Caco-2 (cell line): ENCODE results near the gene PPME1. TPM values are rescaled to one million over a fixed set of nuclear protein-coding genes. Genes with fewer than 3 reads are reported as not detected.

Experiments used
- BruUV-seq: library from RNA; stranded (reverse); fragments of 400-500 nt; replicated peaks from 2 replicates; lab custom pipeline; 2021; lab: Mats Ljungman, UMichigan
- CTCF ChIA-PET: fragments of 300-600 bp; sonication (Branson Sonifier 250); formaldehyde crosslinking; loops from one replicate; lab custom pipeline; 2022; ENCODE audit warnings: antibody characterized with exemption; lab: Charles Lee
- POLR2A ChIA-PET: fragments of 300-600 bp; sonication (Branson Sonifier 250); formaldehyde crosslinking; loops from one replicate; lab custom pipeline; 2022; ENCODE audit warnings: antibody characterized with exemption; lab: Charles Lee
- DNase-seq, 2 experiments: peaks; one replicate each; pipeline versions ENCODE4 v3.0.0 to v3.0.0-alpha.2; 2020 to 2022
- H3K27me3 ChIP-seq: replicated peaks from 2 replicates; pipeline ENCODE4 v1.6.0; 2011; ENCODE audit warnings: low read length; ENCODE audit not compliant: control insufficient read depth, insufficient read depth
- H3K36me3 ChIP-seq: 2 replicates; pipeline ENCODE4 v1.5.1; 2011; ENCODE audit warnings: low read length; ENCODE audit not compliant: control insufficient read depth, insufficient read depth
- H3K4me1 ChIP-seq: fragments of 250-450 bp; sonication (Bioruptor Pico); 2 replicates; pipeline ENCODE4 v1.5.1; 2020; ENCODE audit warnings: mild to moderate bottlenecking
- H3K4me3 ChIP-seq: 2 replicates; pipeline ENCODE4 v1.5.1; 2011; ENCODE audit warnings: low read depth, mild to moderate bottlenecking, control low read depth, low read length
- H3K9me3 ChIP-seq: fragments of 250-450 bp; sonication (Bioruptor Pico); 2 replicates; pipeline ENCODE4 v1.5.1; 2020; ENCODE audit warnings: mild to moderate bottlenecking, moderate library complexity
- H3K27ac Mint-ChIP-seq: one replicate; pipeline ENCODE4 v1.8.0; 2022; ENCODE audit warnings: mixed read lengths; ENCODE audit not compliant: unreplicated experiment
- H3K27me3 Mint-ChIP-seq: one replicate; pipeline ENCODE4 v1.8.0; 2022; ENCODE audit warnings: mixed read lengths; ENCODE audit not compliant: insufficient read depth, unreplicated experiment
- H3K36me3 Mint-ChIP-seq: one replicate; pipeline ENCODE4 v1.8.0; 2022; ENCODE audit warnings: mild to moderate bottlenecking, mixed read lengths; ENCODE audit not compliant: insufficient read depth, unreplicated experiment
- H3K4me1 Mint-ChIP-seq: one replicate; pipeline ENCODE4 v1.8.0; 2022; ENCODE audit warnings: low read depth, mixed read lengths; ENCODE audit not compliant: unreplicated experiment
- H3K4me3 Mint-ChIP-seq: one replicate; pipeline ENCODE4 v1.8.0; 2022; ENCODE audit warnings: mild to moderate bottlenecking, moderate library complexity, mixed read lengths; ENCODE audit not compliant: unreplicated experiment
- H3K9me3 Mint-ChIP-seq: one replicate; pipeline ENCODE4 v1.8.0; 2022; ENCODE audit warnings: mixed read lengths; ENCODE audit not compliant: unreplicated experiment
- CTCF ChIP-seq, 2 experiments: fragments of 200-600 bp in 1 of 2; IDR thresholded peaks; 1 replicate in 1 of 2; 2 replicates in 1 of 2; pipeline versions ENCODE4 v1.5.1 to v1.8.0; 2011 to 2022; ENCODE audit warnings: antibody characterized with exemption in 1 of 2, control low read depth in 1 of 2, inconsistent platforms in 1 of 2, low read depth in 1 of 2, low read length in 1 of 2, mild to moderate bottlenecking in 1 of 2, moderate library complexity in 1 of 2; ENCODE audit not compliant: insufficient read depth in 1 of 2, severe bottlenecking in 1 of 2, unreplicated experiment in 1 of 2
- intact Hi-C: fragments of 100-400 bp; cut with micrococcal nuclease; formaldehyde crosslinking; loops from one replicate; pipeline ENCODE4 v1.10.0; 2022; ENCODE audit not compliant: unreplicated experiment
- total RNA-seq: library from RNA; stranded (reverse); gene quantifications from 2 replicates; pipeline ENCODE4 v1.2.3, GENCODE V29; 2022

The PPME1 gene
- total RNA-seq, 1 experiment from 2014 or later, result 109 TPM

GRCh38 chr11:74235121-74235520, 64.0 kb downstream of the PPME1 start:
- BruUV-seq, result no TSS peak
- CTCF ChIA-PET, result no interaction called here
- Histone ChIP-seq H3K9me3 (no peaks in the 10 kb centered on the region), H3K4me3 (no peak overlapping the region), H3K4me1 (no peaks in the 10 kb centered on the region), H3K36me3 (peaks cover 3% of the 10 kb centered on the region; the same call in 1 of the 2 replicates), H3K27me3 (no peaks in the 10 kb centered on the region)
- TF ChIP-seq CTCF (IDR thresholded peaks at IDR 0.05; ENCODE audit: insufficient read depth in 1 of 2, low read depth in 1 of 2, low read length in 1 of 2, severe bottlenecking in 1 of 2, unreplicated experiment in 1 of 2), result no peak
- POLR2A ChIA-PET, result no interaction called here
- Mint-ChIP-seq H3K4me3 (no peak overlapping the region), H3K27ac (no peak overlapping the region), H3K27me3 (no peaks in the 10 kb centered on the region), H3K9me3 (no peaks in the 10 kb centered on the region), H3K36me3 (peaks cover 27% of the 10 kb centered on the region), H3K4me1 (no peaks in the 10 kb centered on the region)
- DNase-seq, result no peak
- intact Hi-C loops, result no loop called here

GRCh38 chr11:74237541-74237940, 66.5 kb downstream of the PPME1 start:
- POLR2A ChIA-PET, result no interaction called here
- no peak overlapping the region for H3K27ac Mint-ChIP-seq
- H3K4me1 Mint-ChIP-seq, result no peaks in the 10 kb centered on the region
- no TSS peak for BruUV-seq
- no peaks in the 10 kb centered on the region for H3K9me3 ChIP-seq
- CTCF ChIA-PET, result interaction anchor here (0.7 kb wide), 2 partner anchors 57 to 153 kb away, joined by 3 to 4 read pairs; no protein-coding TSS in a partner anchor
- H3K36me3 Mint-ChIP-seq, result peaks cover 33% of the 10 kb centered on the region
- DNase-seq, result no peak
- H3K36me3 ChIP-seq, result peaks cover 4% of the 10 kb centered on the region; the same call in 1 of the 2 replicates
- intact Hi-C loops, result no loop called here
- no peaks in the 10 kb centered on the region for H3K27me3 ChIP-seq
- no peak overlapping the region for H3K4me3 ChIP-seq
- no peak overlapping the region for H3K4me3 Mint-ChIP-seq
- H3K27me3 Mint-ChIP-seq, result no peaks in the 10 kb centered on the region
- H3K4me1 ChIP-seq, result no peaks in the 10 kb centered on the region
- H3K9me3 Mint-ChIP-seq, result no peaks in the 10 kb centered on the region
- TF ChIP-seq CTCF (IDR thresholded peaks at IDR 0.05; ENCODE audit: insufficient read depth in 1 of 2, low read depth in 1 of 2, low read length in 1 of 2, severe bottlenecking in 1 of 2, unreplicated experiment in 1 of 2), result no peak

GRCh38 chr11:74238243-74238642, 67.2 kb downstream of the PPME1 start:
- BruUV-seq, result no TSS peak
- Histone ChIP-seq H3K4me3 (no peak overlapping the region), H3K9me3 (no peaks in the 10 kb centered on the region), H3K4me1 (no peaks in the 10 kb centered on the region), H3K27me3 (no peaks in the 10 kb centered on the region), H3K36me3 (peaks cover 4% of the 10 kb centered on the region; the same call in 1 of the 2 replicates)
- TF ChIP-seq CTCF (IDR thresholded peaks at IDR 0.05; ENCODE audit: insufficient read depth in 1 of 2, low read depth in 1 of 2, low read length in 1 of 2, severe bottlenecking in 1 of 2, unreplicated experiment in 1 of 2), result no peak
- Mint-ChIP-seq H3K9me3 (no peaks in the 10 kb centered on the region), H3K27ac (no peak overlapping the region), H3K27me3 (no peaks in the 10 kb centered on the region), H3K4me1 (no peaks in the 10 kb centered on the region), H3K4me3 (no peak overlapping the region), H3K36me3 (peaks cover 40% of the 10 kb centered on the region)
- POLR2A ChIA-PET, result no interaction called here
- CTCF ChIA-PET, result no interaction called here
- intact Hi-C loops, result no loop called here
- DNase-seq, result no peak
